MCF 10A (cell line): ENCODE measurements around the gene RPS19BP1. TPM values are rescaled to one million over a fixed set of nuclear protein-coding genes. Genes with fewer than 3 reads are reported as not detected.
A peak's percentile ranks its signal among the peaks of the same experiment; 100 is the strongest.

Source experiments
- BruUV-seq: library from RNA; stranded (reverse); fragments of 400-500 nt; replicated peaks from 2 replicates; lab custom pipeline; 2021; lab: Mats Ljungman, UMichigan
- CTCF ChIA-PET: fragments of 300-600 bp; sonication (Branson Sonifier 250); formaldehyde crosslinking; extraction: SDS; loops from one replicate; lab custom pipeline; 2021; ENCODE audit warnings: antibody characterized with exemption, inconsistent platforms; lab: Yijun Ruan, JAX
- POLR2A ChIA-PET: fragments of 300-600, 350-650 bp; sonication (Branson Sonifier 250); formaldehyde crosslinking; extraction: SDS; loops from one replicate; lab custom pipeline; 2020; ENCODE audit warnings: antibody characterized with exemption, inconsistent platforms; lab: Yijun Ruan, JAX
- DNase-seq: peaks from one replicate; pipeline ENCODE4 v3.0.0-alpha.2; 2018; ENCODE audit not compliant: unreplicated experiment
- H3K27ac Mint-ChIP-seq: one replicate; pipeline ENCODE4 v1.8.0; 2022; ENCODE audit warnings: mild to moderate bottlenecking, low read depth, mixed read lengths; ENCODE audit not compliant: unreplicated experiment
- H3K27me3 Mint-ChIP-seq: one replicate; pipeline ENCODE4 v1.8.0; 2022; ENCODE audit warnings: mixed read lengths; ENCODE audit not compliant: insufficient read depth, unreplicated experiment
- H3K36me3 Mint-ChIP-seq: one replicate; pipeline ENCODE4 v1.8.0; 2022; ENCODE audit warnings: mild to moderate bottlenecking, moderate library complexity, mixed read lengths; ENCODE audit not compliant: insufficient read depth, unreplicated experiment
- H3K4me1 Mint-ChIP-seq: one replicate; pipeline ENCODE4 v1.8.0; 2022; ENCODE audit warnings: mixed read lengths; ENCODE audit not compliant: insufficient read depth, unreplicated experiment
- H3K4me3 Mint-ChIP-seq: one replicate; pipeline ENCODE4 v1.8.0; 2022; ENCODE audit warnings: mild to moderate bottlenecking, moderate library complexity, mixed read lengths; ENCODE audit not compliant: unreplicated experiment
- H3K9me3 Mint-ChIP-seq: one replicate; pipeline ENCODE4 v1.8.0; 2022; ENCODE audit warnings: mixed read lengths; ENCODE audit not compliant: unreplicated experiment
- CTCF ChIP-seq: fragments of 200-600 bp; IDR thresholded peaks from one replicate; pipeline ENCODE4 v1.8.0; 2022; ENCODE audit warnings: antibody characterized with exemption, mild to moderate bottlenecking; ENCODE audit not compliant: unreplicated experiment
- intact Hi-C: fragments of 100-400 bp; cut with micrococcal nuclease; formaldehyde crosslinking; loops from 2 replicates; pipeline ENCODE4 v1.14.1; 2022
- total RNA-seq: library from RNA; stranded (reverse); gene quantifications from 2 replicates; pipeline ENCODE4 v1.2.3, GENCODE V29; 2022

RPS19BP1 gene
- total RNA-seq, 1 experiment from 2014 or later: 104 TPM

- H3K27ac Mint-ChIP-seq: no peak overlapping the region
- H3K27me3 Mint-ChIP-seq: no peaks in the 10 kb centered on the region
- POLR2A ChIA-PET: interaction anchor here (0.6 to 2.7 kb wide), 12 partner anchors 11 to 811 kb away, joined by 3 to 28 read pairs (median 4); partner anchors contain the start of genes ADSL, ATF4 and MIEF1
- peak; percentile 70 for DNase-seq
- CTCF ChIA-PET: interaction anchor here (0.6 to 26.5 kb wide), 41 partner anchors 9 to 1194 kb away, joined by 3 to 471 read pairs (median 4); partner anchors contain the start of gene ADSL
- H3K4me3 Mint-ChIP-seq: no peak overlapping the region
- no peaks in the 10 kb centered on the region for H3K9me3 Mint-ChIP-seq
- no TSS peak for BruUV-seq
- TF ChIP-seq CTCF: peak; percentile 93
- intact Hi-C loops: loop anchor here (1.0 to 5.0 kb wide), 5 partner anchors 465 to 812 kb away; partner anchors contain the start of genes ADSL and TNRC6B
- H3K36me3 Mint-ChIP-seq: peaks cover 25% of the 10 kb centered on the region
- H3K4me1 Mint-ChIP-seq: peaks cover 24% of the 10 kb centered on the region
Observed at GRCh38 chr22:39534591-39535356, 2.2 kb upstream of the RPS19BP1 start.

GRCh38 chr22:39534092-39534506 is 1.6 kb upstream of the RPS19BP1 start:
- no peak for DNase-seq
- no peak for TF ChIP-seq CTCF
- ChIA-PET CTCF (interaction anchor here (0.6 to 26.5 kb wide), 28 partner anchors 11 to 1195 kb away, joined by 3 to 471 read pairs (median 4); partner anchors contain the start of gene ADSL), POLR2A (interaction anchor here (0.6 to 2.7 kb wide), 13 partner anchors 10 to 814 kb away, joined by 3 to 28 read pairs (median 4); partner anchors contain the start of genes ADSL, ATF4 and TNRC6B)
- Mint-ChIP-seq H3K4me1 (peaks cover 28% of the 10 kb centered on the region), H3K9me3 (no peaks in the 10 kb centered on the region), H3K4me3 (no peak overlapping the region), H3K27ac (no peak overlapping the region), H3K36me3 (peaks cover 31% of the 10 kb centered on the region), H3K27me3 (no peaks in the 10 kb centered on the region)
- BruUV-seq: no TSS peak
- intact Hi-C loops: loop anchor here (1.0 to 5.0 kb wide), 5 partner anchors 465 to 813 kb away; partner anchors contain the start of genes ADSL and TNRC6B

- CTCF ChIA-PET: interaction anchor here (0.6 to 26.5 kb wide), 16 partner anchors 9 to 1073 kb away, joined by 3 to 471 read pairs (median 4); partner anchors contain the start of gene RPL3
- POLR2A ChIA-PET: interaction anchor here (0.5 to 5.1 kb wide), 13 partner anchors 8 to 1532 kb away, joined by 3 to 85 read pairs (median 10); partner anchors contain the start of genes ATF4, MIEF1 and RPL3
- peaks cover 47% of the 10 kb centered on the region for H3K4me1 Mint-ChIP-seq
- TSS peak; percentile 25 for BruUV-seq
- H3K9me3 Mint-ChIP-seq: no peaks in the 10 kb centered on the region
- peak overlapping the region; percentile 97 for H3K4me3 Mint-ChIP-seq
- intact Hi-C loops: loop anchor here (5.0 kb wide), 2 partner anchors 511 to 646 kb away; partner anchors contain the start of gene TNRC6B
- peak; percentile 17 for TF ChIP-seq CTCF
- H3K27ac Mint-ChIP-seq: no peak overlapping the region
- no peaks in the 10 kb centered on the region for H3K27me3 Mint-ChIP-seq
- peaks cover 49% of the 10 kb centered on the region for H3K36me3 Mint-ChIP-seq
- DNase-seq: peak; percentile 47
Observed at GRCh38 chr22:39530692-39531331, 1.7 kb downstream of the RPS19BP1 start.
